CD4-positive, alpha-beta T cell (primary cell): ENCODE measurements around the gene MDM1. TPM values are rescaled to one million over a fixed set of nuclear protein-coding genes. Genes with fewer than 3 reads are reported as not detected.

ENCODE experiments used
- ATAC-seq: fragments of 200-7000 bp; cut with Tn5 transposase; one replicate; pipeline ENCODE4 v1.10.0; 2022; ENCODE audit warnings: mild to moderate bottlenecking; ENCODE audit not compliant: poor library complexity
- CTCF ChIA-PET: fragments of 350-600 bp; sonication (Branson Sonifier 250); formaldehyde crosslinking; loops from one replicate; lab custom pipeline; 2021; ENCODE audit warnings: antibody characterized with exemption, inconsistent platforms; lab: Charles Lee
- POLR2A ChIA-PET: fragments of 350-600 bp; sonication (Branson Sonifier 250); formaldehyde crosslinking; loops from one replicate; lab custom pipeline; 2021; ENCODE audit warnings: antibody characterized with exemption, inconsistent platforms; lab: Charles Lee
- DNase-seq, 14 experiments: peaks; one replicate each; pipeline ENCODE4 v3.0.0-alpha.2; 2013 to 2020; ENCODE audit warnings: mixed read lengths in 2 of 14
- H3K27ac ChIP-seq, 2 donors: one replicate each; pipeline versions ENCODE4 v1.5.1 to v1.7.0; 2013; ENCODE audit warnings: low read length in 2 of 2, low read depth in 1 of 2, mild to moderate bottlenecking in 1 of 2
- H3K27me3 ChIP-seq, 2 experiments: 1 replicate in 1 of 2; 2 replicates in 1 of 2; pipeline versions ENCODE4 v1.6.1 to v1.7.0; 2013; ENCODE audit warnings: low read length in 2 of 2, control low read depth in 1 of 2, mild to moderate bottlenecking in 1 of 2, moderate library complexity in 1 of 2; ENCODE audit not compliant: insufficient read depth in 2 of 2, control insufficient read depth in 1 of 2
- H3K36me3 ChIP-seq: one replicate; pipeline ENCODE4 v1.6.1; 2013; ENCODE audit warnings: low read length, control low read depth; ENCODE audit not compliant: insufficient read depth
- H3K4me1 ChIP-seq: one replicate; pipeline ENCODE4 v1.6.1; 2013; ENCODE audit warnings: low read length, control low read depth; ENCODE audit not compliant: insufficient read depth
- H3K4me3 ChIP-seq: one replicate; pipeline ENCODE4 v1.5.1; 2013; ENCODE audit warnings: mild to moderate bottlenecking, low read length, moderate library complexity
- H3K9me3 ChIP-seq, 2 experiments: 1 replicate in 1 of 2; 2 replicates in 1 of 2; pipeline versions ENCODE4 v1.6.1 to v1.7.0; 2013; ENCODE audit warnings: low read length in 2 of 2, mild to moderate bottlenecking in 2 of 2, control low read depth in 1 of 2, moderate library complexity in 1 of 2; ENCODE audit not compliant: control insufficient read depth in 1 of 2, insufficient read depth in 1 of 2
- H3K27ac Mint-ChIP-seq: one replicate; pipeline ENCODE4 v1.8.0; 2020; ENCODE audit warnings: mixed read lengths
- H3K27me3 Mint-ChIP-seq: one replicate; pipeline ENCODE4 v1.8.0; 2021; ENCODE audit warnings: mixed read lengths
- H3K36me3 Mint-ChIP-seq: one replicate; pipeline ENCODE4 v1.8.0; 2021; ENCODE audit warnings: low read depth, mixed read lengths
- H3K4me1 Mint-ChIP-seq: one replicate; pipeline ENCODE4 v1.8.0; 2021; ENCODE audit warnings: low read depth, mixed read lengths
- H3K4me3 Mint-ChIP-seq: one replicate; pipeline ENCODE4 v1.8.0; 2020; ENCODE audit warnings: mild to moderate bottlenecking, mixed read lengths
- H3K9me3 Mint-ChIP-seq: one replicate; pipeline ENCODE4 v1.8.0; 2020; ENCODE audit warnings: mixed read lengths
- CTCF ChIP-seq: fragments of 200-600 bp; IDR thresholded peaks from one replicate; pipeline ENCODE4 v1.8.0; 2022; ENCODE audit warnings: antibody characterized with exemption, mild to moderate bottlenecking
- intact Hi-C, 2 experiments: fragments of 100-400 bp; cut with DNase I in 1 of 2; cut with micrococcal nuclease in 1 of 2; formaldehyde crosslinking; loops; one replicate each; pipeline versions ENCODE4 v1.15.1 to v1.9.0; 2023 to 2025; cut with DNase I, micrococcal nuclease
- total RNA-seq, 174 experiments: library from RNA in 2 of 174; stranded (reverse) in 2 of 174; gene quantifications; one replicate each; pipeline ENCODE4 v1.2.3 and lab custom pipeline; 2021 to 2026

The MDM1 gene
- total RNA-seq, 2 experiments from 2014 or later: 11.0 to 11.6 TPM

- Histone ChIP-seq H3K27ac (no peak overlapping the region), H3K9me3 (no peaks in the 10 kb centered on the region), H3K4me1 (no peaks in the 10 kb centered on the region), H3K27me3 (no peaks in the 10 kb centered on the region), H3K4me3 (no peak overlapping the region), H3K36me3 (no peaks in the 10 kb centered on the region)
- CTCF ChIA-PET: no interaction called here
- Mint-ChIP-seq H3K36me3 (no peaks in the 10 kb centered on the region), H3K27me3 (no peaks in the 10 kb centered on the region), H3K4me3 (no peak overlapping the region), H3K4me1 (no peaks in the 10 kb centered on the region), H3K9me3 (no peaks in the 10 kb centered on the region), H3K27ac (no peak overlapping the region)
- ATAC-seq (no peak), DNase-seq (no peak)
- POLR2A ChIA-PET: no interaction called here
- intact Hi-C loops: no loop called here
- no peak for TF ChIP-seq CTCF
These were observed 61.8 kb downstream of the MDM1 start for GRCh38 chr12:68270358-68270757.

- H3K9me3 ChIP-seq: no peaks in the 10 kb centered on the region
- H3K4me1 ChIP-seq: no peaks in the 10 kb centered on the region
- Mint-ChIP-seq H3K27ac (no peak overlapping the region), H3K4me1 (no peaks in the 10 kb centered on the region), H3K27me3 (no peaks in the 10 kb centered on the region), H3K36me3 (no peaks in the 10 kb centered on the region), H3K4me3 (no peak overlapping the region), H3K9me3 (no peaks in the 10 kb centered on the region)
- DNase-seq: no peak
- H3K36me3 ChIP-seq: no peaks in the 10 kb centered on the region
- intact Hi-C loops: no loop called here
- no peaks in the 10 kb centered on the region for H3K27me3 ChIP-seq
- H3K27ac ChIP-seq: no peak overlapping the region
- no peak overlapping the region for H3K4me3 ChIP-seq
- ChIA-PET CTCF (no interaction called here), POLR2A (no interaction called here)
- TF ChIP-seq CTCF: no peak
- no peak for ATAC-seq
These were observed 62.4 kb downstream of the MDM1 start for GRCh38 chr12:68269779-68270178.

- Mint-ChIP-seq H3K9me3 (no peaks in the 10 kb centered on the region), H3K4me1 (no peaks in the 10 kb centered on the region), H3K36me3 (no peaks in the 10 kb centered on the region), H3K4me3 (no peak overlapping the region), H3K27ac (no peak overlapping the region), H3K27me3 (no peaks in the 10 kb centered on the region)
- TF ChIP-seq CTCF: no peak
- Histone ChIP-seq H3K4me3 (no peak overlapping the region), H3K4me1 (no peaks in the 10 kb centered on the region), H3K36me3 (no peaks in the 10 kb centered on the region), H3K27ac (no peak overlapping the region), H3K9me3 (no peaks in the 10 kb centered on the region), H3K27me3 (no peaks in the 10 kb centered on the region)
- intact Hi-C loops: no loop called here
- DNase-seq (no peak), ATAC-seq (no peak)
- ChIA-PET POLR2A (no interaction called here), CTCF (no interaction called here)
These were observed 63.2 kb downstream of the MDM1 start for GRCh38 chr12:68268967-68269366.
